ENCODE measurements around the gene KLHL22.
"Not testable (repeated sequence)": the region's sequence is repeated elsewhere in the genome, so short reads cannot be mapped to it uniquely, and the experiment has no call there.

The KLHL22 gene

DNA sequence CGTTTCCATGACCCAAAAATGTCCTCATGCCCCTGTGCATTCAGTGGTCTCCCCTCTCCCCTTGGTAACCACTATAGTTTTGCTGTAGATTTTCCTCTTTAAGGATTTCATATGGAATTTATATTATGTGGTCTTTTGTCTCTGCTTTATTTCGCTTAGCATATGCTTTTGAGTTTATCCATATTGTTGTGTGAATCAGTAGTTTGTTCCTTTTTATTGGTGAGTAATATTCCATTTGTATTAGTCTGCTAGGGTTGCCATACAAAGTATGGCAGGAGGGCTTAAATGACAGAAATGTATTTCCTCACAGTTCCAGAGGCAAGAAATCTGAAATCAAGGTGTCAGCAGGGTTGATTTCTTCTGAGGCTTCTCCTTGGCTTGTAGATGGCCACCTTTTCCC, 98.1 kb downstream of the KLHL22 start:
- H3K4me3 ChIP-seq (ENCODE audit: low read length): no peak overlapping the region
- DNase-seq (ENCODE audit: low read depth): no peak
- TF ChIP-seq, protein P1, sequence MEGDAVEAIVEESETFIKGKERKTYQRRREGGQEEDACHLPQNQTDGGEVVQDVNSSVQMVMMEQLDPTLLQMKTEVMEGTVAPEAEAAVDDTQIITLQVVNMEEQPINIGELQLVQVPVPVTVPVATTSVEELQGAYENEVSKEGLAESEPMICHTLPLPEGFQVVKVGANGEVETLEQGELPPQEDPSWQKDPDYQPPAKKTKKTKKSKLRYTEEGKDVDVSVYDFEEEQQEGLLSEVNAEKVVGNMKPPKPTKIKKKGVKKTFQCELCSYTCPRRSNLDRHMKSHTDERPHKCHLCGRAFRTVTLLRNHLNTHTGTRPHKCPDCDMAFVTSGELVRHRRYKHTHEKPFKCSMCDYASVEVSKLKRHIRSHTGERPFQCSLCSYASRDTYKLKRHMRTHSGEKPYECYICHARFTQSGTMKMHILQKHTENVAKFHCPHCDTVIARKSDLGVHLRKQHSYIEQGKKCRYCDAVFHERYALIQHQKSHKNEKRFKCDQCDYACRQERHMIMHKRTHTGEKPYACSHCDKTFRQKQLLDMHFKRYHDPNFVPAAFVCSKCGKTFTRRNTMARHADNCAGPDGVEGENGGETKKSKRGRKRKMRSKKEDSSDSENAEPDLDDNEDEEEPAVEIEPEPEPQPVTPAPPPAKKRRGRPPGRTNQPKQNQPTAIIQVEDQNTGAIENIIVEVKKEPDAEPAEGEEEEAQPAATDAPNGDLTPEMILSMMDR (conservative IDR thresholded peaks at IDR 0.05; ENCODE audit: low read length): no peak

DNA sequence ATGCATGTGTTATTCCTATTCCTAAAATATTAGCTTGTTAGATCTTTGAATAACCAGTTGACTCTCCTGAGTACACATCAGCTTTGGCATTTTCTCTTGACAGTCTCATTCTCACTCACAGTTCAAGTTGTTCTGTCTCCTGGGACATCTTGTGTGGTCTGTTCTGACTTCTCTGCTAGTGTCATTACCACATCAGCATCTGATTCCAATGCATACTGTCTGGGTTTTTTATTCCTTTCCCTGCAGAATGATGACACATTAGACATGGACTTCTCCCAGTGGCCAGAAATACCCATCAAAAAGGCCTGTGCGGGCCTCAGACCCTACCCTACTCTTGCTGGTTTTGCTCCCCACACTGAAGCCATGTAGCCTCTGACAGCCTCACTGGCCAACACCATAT, 99.0 kb downstream of the KLHL22 start:
- peak; percentile 67 for DNase-seq (ENCODE audit: low read depth)
- TF ChIP-seq, protein P1 (conservative IDR thresholded peaks at IDR 0.05; ENCODE audit: low read length): no peak
- H3K4me3 ChIP-seq (ENCODE audit: low read length): no peak overlapping the region

DNA sequence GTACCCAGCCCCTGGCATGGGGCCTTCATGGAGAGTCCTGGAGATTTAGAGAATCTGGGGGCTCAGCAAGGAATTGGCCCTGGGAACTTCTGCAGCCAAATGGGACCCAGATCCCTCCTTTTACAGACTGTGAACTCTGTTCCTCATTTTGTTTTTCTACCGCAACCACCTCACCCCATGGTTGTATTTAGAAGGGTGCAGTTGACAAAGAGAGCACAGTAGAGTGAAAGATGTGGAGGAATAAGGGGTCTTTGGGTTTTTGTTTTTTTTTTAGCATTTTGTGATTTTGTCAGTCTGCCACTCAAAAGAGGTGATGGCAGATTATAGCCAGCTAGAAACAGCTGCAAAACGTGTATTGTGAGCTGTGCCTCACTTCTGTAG, 99.7 kb downstream of the KLHL22 start:
- DNase-seq (ENCODE audit: low read depth): no peak
- H3K4me3 ChIP-seq (ENCODE audit: low read length): no peak overlapping the region
- TF ChIP-seq, protein P1 (conservative IDR thresholded peaks at IDR 0.05; ENCODE audit: low read length): no peak

DNA sequence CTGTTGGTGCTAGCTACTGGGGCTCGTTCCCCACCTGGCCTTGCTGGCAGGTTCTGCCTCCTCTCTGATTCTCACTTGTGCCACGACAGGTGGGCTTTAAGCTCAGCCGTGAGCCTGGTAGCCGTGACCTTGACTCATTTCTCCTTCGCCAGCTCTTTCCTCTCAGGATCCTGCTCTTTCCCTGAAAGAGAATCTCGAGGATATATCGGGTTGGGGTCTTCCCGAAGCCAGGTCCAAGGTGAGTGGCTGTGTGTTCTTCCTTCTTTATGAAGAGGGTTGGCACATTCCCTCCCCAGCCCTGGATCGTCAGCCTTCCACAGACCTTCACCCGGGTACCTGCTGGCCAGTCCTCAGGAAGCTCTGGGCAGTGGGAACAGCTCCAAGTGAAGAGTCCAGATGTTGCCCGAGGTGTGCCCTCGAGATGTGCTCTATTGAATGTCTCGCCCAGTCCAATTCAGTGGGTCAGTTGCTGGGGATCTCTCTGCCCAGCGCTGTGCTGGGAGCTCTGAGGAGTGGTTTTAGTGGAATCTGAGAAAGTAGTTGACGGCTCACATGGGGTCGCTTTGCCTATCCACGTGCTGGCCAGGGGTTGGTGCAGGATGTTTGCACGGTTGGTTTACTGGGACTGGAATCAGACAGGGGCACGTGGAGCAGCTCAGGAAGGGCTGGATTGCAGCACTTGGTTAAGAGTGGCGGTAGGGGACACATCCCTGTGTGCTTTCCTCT, 100.3 kb downstream of the KLHL22 start:
- DNase-seq (ENCODE audit: low read depth): no peak
- TF ChIP-seq, protein P1 (conservative IDR thresholded peaks at IDR 0.05; ENCODE audit: low read length): no peak
- peak overlapping the region; percentile 13; the same call in 1 of the 2 replicates for H3K4me3 ChIP-seq (ENCODE audit: low read length)

DNA sequence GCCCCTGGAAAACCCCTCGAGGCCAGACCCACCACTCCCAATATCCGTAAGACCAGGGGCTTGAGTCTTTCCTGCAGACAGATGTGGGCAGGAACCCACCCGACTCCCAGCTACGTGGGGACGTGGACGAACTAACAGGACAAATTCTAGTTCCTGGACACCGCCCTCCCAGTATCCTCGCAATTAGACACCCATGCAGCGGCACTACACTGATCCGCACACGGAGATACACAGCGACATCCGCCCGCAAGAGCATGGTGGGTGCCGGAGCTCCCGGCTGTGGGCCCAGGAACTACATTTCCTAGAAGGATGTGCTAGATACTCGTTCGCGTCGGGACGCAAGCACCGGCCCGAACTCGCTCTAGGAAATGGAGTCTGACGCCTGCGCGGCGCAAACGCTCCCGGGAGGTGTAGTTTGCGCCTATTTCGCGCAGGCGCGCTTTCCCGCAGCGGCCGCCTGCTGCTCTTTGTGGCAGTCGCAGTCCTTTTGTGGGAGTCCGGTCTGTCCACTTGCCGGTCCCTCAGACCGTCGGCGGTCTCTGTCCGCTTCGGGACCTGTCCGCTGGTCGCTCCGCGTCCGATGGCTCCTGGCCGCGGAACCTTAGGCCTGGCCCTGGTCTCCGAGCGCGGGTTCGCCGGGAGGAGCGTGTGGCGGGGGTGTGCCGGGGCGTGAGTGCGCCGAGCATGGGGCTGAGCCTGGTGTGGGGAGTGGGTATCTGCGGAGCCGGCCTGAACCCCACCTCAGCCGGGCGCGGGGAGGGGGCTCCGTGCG, 101.7 kb downstream of the KLHL22 start, which contains the start of gene ZNF74:
TSS of gene ZNF74 (plus strand) at position 447 of the 772 bp plus-strand sequence. CDS start 478 bp downstream, outside the sequence.
- DNase-seq (ENCODE audit: low read depth): peak; percentile 91
- TF ChIP-seq, protein P1 (conservative IDR thresholded peaks at IDR 0.05; ENCODE audit: low read length): no peak
- peak within 1 kb of the TSS; percentile 77 for H3K4me3 ChIP-seq (ENCODE audit: low read length)

DNA sequence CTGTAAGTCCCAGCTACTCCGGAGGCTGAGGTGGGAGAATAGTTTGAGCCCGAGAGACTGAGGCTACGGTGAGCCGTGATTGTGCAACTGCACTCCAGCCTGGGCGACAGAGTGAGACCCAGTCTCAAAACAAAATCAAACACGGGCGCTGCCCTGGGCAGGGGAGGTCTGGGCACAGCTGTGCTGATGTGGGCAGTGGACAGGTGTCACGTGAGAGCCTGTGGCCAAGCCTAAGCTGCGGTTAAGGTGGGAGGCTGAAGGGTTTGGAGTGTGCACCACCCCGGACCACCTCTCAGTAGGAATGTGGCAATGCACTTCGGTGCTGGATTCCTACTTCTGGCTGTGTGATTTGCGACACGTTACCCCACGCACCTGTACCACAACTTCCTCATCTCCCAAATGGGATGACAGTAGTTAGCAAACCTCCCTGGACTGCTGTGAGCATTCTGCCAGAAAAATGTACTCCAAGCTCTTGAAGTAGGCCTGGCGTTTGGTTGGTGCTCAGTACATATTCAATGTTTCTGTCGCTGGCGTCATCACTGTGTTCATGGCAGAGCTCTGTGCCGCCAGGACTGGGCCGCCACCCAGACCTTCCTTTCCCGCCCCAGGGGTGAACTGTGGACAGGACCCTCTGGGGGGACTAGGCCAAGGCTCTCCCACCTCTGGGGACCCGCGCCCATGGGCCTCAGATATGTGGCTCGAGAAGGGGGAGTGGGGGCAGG, 102.5 kb downstream of the KLHL22 start:
- peak overlapping the region; percentile 77 for H3K4me3 ChIP-seq (ENCODE audit: low read length)
- DNase-seq (ENCODE audit: low read depth): no peak

DNA sequence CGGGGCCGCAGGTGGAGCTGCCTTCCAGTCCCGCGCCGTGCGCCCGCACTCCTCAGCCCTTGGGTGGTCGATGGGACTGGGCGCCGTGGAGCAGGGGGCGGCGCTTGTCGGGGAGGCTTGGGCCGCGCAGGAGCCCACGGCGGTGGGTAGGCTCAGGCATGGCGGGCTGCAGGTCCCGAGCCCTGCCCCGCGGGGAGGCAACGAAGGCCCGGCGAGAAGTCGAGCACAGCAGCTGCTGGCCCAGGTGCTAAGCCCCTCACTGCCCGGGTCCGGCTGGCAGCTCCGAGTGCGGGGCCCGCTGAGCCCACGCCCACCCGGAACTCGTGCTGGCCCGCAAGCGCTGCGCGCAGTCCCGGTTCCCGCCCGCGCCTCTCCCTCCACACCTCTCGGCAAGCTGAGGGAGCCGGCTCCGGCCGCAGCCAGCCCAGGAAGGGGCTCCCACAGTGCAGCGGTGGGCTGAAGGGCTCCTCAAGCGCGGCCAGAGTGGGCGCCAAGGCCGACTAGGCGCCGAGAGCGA, 103.2 kb downstream of the KLHL22 start:
- H3K4me3 ChIP-seq (ENCODE audit: low read length); DNase-seq (ENCODE audit: low read depth): not testable (repeated sequence)

More for the DNA sequence above, 102.5 kb downstream of the KLHL22 start:
- TF ChIP-seq, protein P1 (conservative IDR thresholded peaks at IDR 0.05; ENCODE audit: low read length): no peak

Data from AG10803 (cell line).